ENCODE results near the gene DNAH17. TPM values are rescaled to one million over a fixed set of nuclear protein-coding genes. Genes with fewer than 3 reads are reported as not detected.

The DNAH17 gene
- total RNA-seq, 1 donor from 2014 or later: 0.22 TPM

- intact Hi-C loops (cut with micrococcal nuclease): no loop called here
Observed at GRCh38 chr17:78550464-78550863, 26.7 kb downstream of the DNAH17 start.

- intact Hi-C loops (cut with micrococcal nuclease): no loop called here
Observed at GRCh38 chr17:78548725-78549124, 28.5 kb downstream of the DNAH17 start.

GRCh38 chr17:78547035-78547434 lies 30.2 kb downstream of the DNAH17 start:
- intact Hi-C loops (cut with micrococcal nuclease): no loop called here

- intact Hi-C loops (cut with micrococcal nuclease): no loop called here
Observed at GRCh38 chr17:78546476-78546875, 30.7 kb downstream of the DNAH17 start.

- intact Hi-C loops (cut with micrococcal nuclease): no loop called here
Observed at GRCh38 chr17:78544881-78545755, 32.1 kb downstream of the DNAH17 start.

GRCh38 chr17:78541488-78542206 lies 35.5 kb downstream of the DNAH17 start:
- intact Hi-C loops (cut with micrococcal nuclease): no loop called here

- intact Hi-C loops (cut with micrococcal nuclease): no loop called here
Observed at GRCh38 chr17:78539781-78540180, 37.4 kb downstream of the DNAH17 start.

- intact Hi-C loops (cut with micrococcal nuclease): no loop called here
Observed at GRCh38 chr17:78538033-78538776, 39.0 kb downstream of the DNAH17 start.

- intact Hi-C loops (cut with micrococcal nuclease): no loop called here
Observed at GRCh38 chr17:78537217-78537860, 39.9 kb downstream of the DNAH17 start.

GRCh38 chr17:78535273-78536197 lies 41.7 kb downstream of the DNAH17 start:
- intact Hi-C loops (cut with micrococcal nuclease): no loop called here

- intact Hi-C loops (cut with micrococcal nuclease): no loop called here
Observed at GRCh38 chr17:78534492-78535272, 42.5 kb downstream of the DNAH17 start.

GRCh38 chr17:78532922-78533640 lies 44.1 kb downstream of the DNAH17 start:
- intact Hi-C loops (cut with micrococcal nuclease): no loop called here

- intact Hi-C loops (cut with micrococcal nuclease): no loop called here
Observed at GRCh38 chr17:78532311-78532710, 44.9 kb downstream of the DNAH17 start.

GRCh38 chr17:78530675-78531074 lies 46.5 kb downstream of the DNAH17 start:
- intact Hi-C loops (cut with micrococcal nuclease): no loop called here

GRCh38 chr17:78529871-78530670 lies 47.1 kb downstream of the DNAH17 start:
- intact Hi-C loops (cut with micrococcal nuclease): no loop called here

GRCh38 chr17:78529251-78529650 lies 47.9 kb downstream of the DNAH17 start:
- intact Hi-C loops (cut with micrococcal nuclease): no loop called here

GRCh38 chr17:78528541-78528940 lies 48.7 kb downstream of the DNAH17 start:
- intact Hi-C loops (cut with micrococcal nuclease): no loop called here

- intact Hi-C loops (cut with micrococcal nuclease): no loop called here
Observed at GRCh38 chr17:78527345-78527744, 49.9 kb downstream of the DNAH17 start.

Data from T-helper 1 cell treated with Interleukin-12 subunit alpha and Interleukin-12 subunit beta and Interleukin-4 antibody, amounts not matched to agents 30 ng/mL and 1 ng/mL, for 36 hours (primary cell).